Loucy (cell line): ENCODE data around the gene SLC9A4.

ENCODE experiments used
- H2AFZ ChIP-seq: fragments of 200-600 bp; sonication (generic); 2 replicates; pipeline ENCODE4 v1.6.0; 2016; ENCODE audit warnings: antibody characterized with exemption, mild to moderate bottlenecking, low read length, moderate library complexity
- H3F3A ChIP-seq: fragments of 200-600 bp; 2 replicates; pipeline ENCODE4 v1.6.0; 2016; ENCODE audit warnings: antibody characterized with exemption, low read depth, mild to moderate bottlenecking
- H3K27me3 ChIP-seq: fragments of 200-600 bp; sonication (generic); 2 replicates; pipeline ENCODE4 v1.6.1; 2014; ENCODE audit warnings: low read length, mild to moderate bottlenecking; ENCODE audit not compliant: insufficient read depth, poor library complexity, severe bottlenecking
- H3K36me3 ChIP-seq: fragments of 200-600 bp; sonication (generic); 2 replicates; pipeline ENCODE4 v1.6.1; 2016; ENCODE audit warnings: low read length; ENCODE audit not compliant: insufficient read depth
- H3K4me1 ChIP-seq: fragments of 200-600 bp; sonication (generic); 2 replicates; pipeline ENCODE4 v1.5.1; 2014; ENCODE audit warnings: low read length, mild to moderate bottlenecking; ENCODE audit not compliant: insufficient read depth, poor library complexity, severe bottlenecking
- H3K4me2 ChIP-seq: fragments of 200-600 bp; sonication (generic); 2 replicates; pipeline ENCODE4 v1.6.0; 2014; ENCODE audit warnings: antibody characterized with exemption, low read length, low read depth, mild to moderate bottlenecking; ENCODE audit not compliant: poor library complexity, severe bottlenecking
- H3K4me3 ChIP-seq: fragments of 200-600 bp; sonication (generic); 2 replicates; pipeline ENCODE4 v1.5.1; 2014; ENCODE audit warnings: low read length, mild to moderate bottlenecking, mixed read lengths; ENCODE audit not compliant: poor library complexity, severe bottlenecking
- H3K79me2 ChIP-seq: fragments of 200-600 bp; sonication (generic); 2 replicates; pipeline ENCODE4 v1.6.1; 2014; ENCODE audit warnings: low read length; ENCODE audit not compliant: insufficient read depth
- H3K9ac ChIP-seq: fragments of 200-600 bp; sonication (generic); 2 replicates; pipeline ENCODE4 v1.6.0; 2014; ENCODE audit warnings: mild to moderate bottlenecking, low read depth, low read length, moderate library complexity; ENCODE audit not compliant: poor library complexity, severe bottlenecking
- H3K9me2 ChIP-seq: fragments of 200-600 bp; sonication (generic); replicated peaks from 2 replicates; pipeline ENCODE4 v1.6.1; 2016; ENCODE audit warnings: low read depth, low read length, mixed read lengths
- H3K9me3 ChIP-seq: fragments of 200-600 bp; sonication (generic); 2 replicates; pipeline ENCODE4 v1.6.1; 2014; ENCODE audit warnings: mild to moderate bottlenecking, antibody characterized with exemption, low read length, low read depth; ENCODE audit not compliant: insufficient read depth
- H4K20me1 ChIP-seq: fragments of 200-600 bp; sonication (generic); 2 replicates; pipeline ENCODE4 v1.6.0; 2014; ENCODE audit warnings: antibody characterized with exemption, low read length, mild to moderate bottlenecking; ENCODE audit not compliant: insufficient read depth, poor library complexity, severe bottlenecking
- CTCF ChIP-seq: fragments of 200-600 bp; sonication (generic); conservative IDR thresholded peaks from 2 replicates; pipeline ENCODE4 v1.5.1; 2014; ENCODE audit warnings: mild to moderate bottlenecking, antibody characterized with exemption, low read length
- EZH2phosphoT487 ChIP-seq: fragments of 200-600 bp; IDR thresholded peaks from 2 replicates; pipeline ENCODE4 v1.6.1; 2018; ENCODE audit warnings: antibody characterized with exemption, mild to moderate bottlenecking, moderate library complexity, borderline replicate concordance

Gene SLC9A4

DNA sequence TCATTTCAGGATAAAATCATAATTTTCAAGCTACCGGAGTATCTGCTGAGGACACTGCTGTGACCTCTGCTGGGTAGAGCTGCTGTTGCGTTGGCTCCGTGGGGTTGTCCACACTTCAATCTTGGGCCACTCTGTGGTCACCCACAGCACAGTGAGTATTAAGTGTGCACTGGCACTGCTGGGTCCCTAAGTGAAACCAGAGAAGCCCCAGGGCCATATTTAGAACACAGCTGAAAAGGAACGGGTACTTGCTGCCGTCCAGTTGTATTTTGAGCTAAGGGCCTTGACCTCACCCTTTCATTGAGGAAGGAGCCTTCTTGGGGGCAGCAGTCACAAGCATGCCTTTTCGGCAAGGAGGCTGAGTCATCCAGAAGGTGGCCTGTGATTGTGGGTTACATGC lies 10.1 kb downstream of the SLC9A4 start:
- Histone ChIP-seq H3K4me1 (peaks cover 15% of the 10 kb centered on the region), H3K27me3 (no peaks in the 10 kb centered on the region), H3K9ac (no peak overlapping the region), H2AFZ (no peak overlapping the region), H3K36me3 (no peaks in the 10 kb centered on the region), H3K4me2 (no peak overlapping the region), H4K20me1 (no peaks in the 10 kb centered on the region), H3K9me2 (no peaks in the 10 kb centered on the region), H3K4me3 (no peak overlapping the region), H3F3A (no peaks in the 10 kb centered on the region), H3K9me3 (no peaks in the 10 kb centered on the region), H3K79me2 (no peaks in the 10 kb centered on the region)
- TF ChIP-seq CTCF (no peak), EZH2phosphoT487 (no peak)

DNA sequence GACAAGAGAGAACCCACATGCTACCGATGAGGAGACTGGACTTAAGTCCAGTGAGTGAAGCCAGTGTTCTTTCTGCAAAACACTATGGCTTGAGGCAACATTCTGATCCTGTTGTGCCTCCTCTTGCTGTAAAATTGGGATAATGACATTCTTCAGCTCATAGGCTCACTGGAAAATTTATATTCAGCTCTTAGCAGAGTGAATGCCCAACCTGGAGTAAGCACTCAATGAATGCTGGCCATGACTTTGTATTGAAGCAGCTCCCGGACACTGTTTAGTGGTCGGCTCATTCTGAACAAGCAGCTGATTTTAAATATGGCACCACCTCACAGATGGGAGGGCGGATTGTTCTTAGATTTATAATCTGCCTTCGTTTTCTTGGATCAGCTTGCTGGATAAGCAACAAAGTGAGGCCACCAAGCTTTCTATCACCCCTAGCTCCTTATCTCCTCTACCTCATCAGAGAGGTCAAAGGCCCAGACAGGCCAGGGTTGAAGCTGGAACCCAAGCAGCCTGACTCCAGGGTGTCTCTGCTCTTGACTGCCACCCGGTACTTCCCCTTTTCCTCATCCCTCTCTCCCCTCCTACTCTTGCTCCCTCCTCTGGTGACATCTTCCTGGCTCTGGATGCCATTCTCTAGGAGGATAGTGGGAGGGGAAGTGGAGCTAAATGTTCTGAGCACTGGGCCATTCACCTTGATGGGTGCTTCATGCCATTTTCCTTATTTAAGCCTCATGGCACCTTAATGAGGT lies 11.5 kb downstream of the SLC9A4 start:
- peaks cover 3% of the 10 kb centered on the region; the same call in 1 of the 2 replicates for H3F3A ChIP-seq
- no peaks in the 10 kb centered on the region for H3K36me3 ChIP-seq
- H3K4me3 ChIP-seq, result no peak overlapping the region
- no peaks in the 10 kb centered on the region for H3K9me2 ChIP-seq
- H3K4me2 ChIP-seq, result no peak overlapping the region
- no peaks in the 10 kb centered on the region for H3K79me2 ChIP-seq
- TF ChIP-seq EZH2phosphoT487 (no peak), CTCF (no peak)
- peaks cover 26% of the 10 kb centered on the region for H3K4me1 ChIP-seq
- H3K9ac ChIP-seq, result no peak overlapping the region
- no peak overlapping the region for H2AFZ ChIP-seq
- H3K9me3 ChIP-seq, result no peaks in the 10 kb centered on the region
- H3K27me3 ChIP-seq, result no peaks in the 10 kb centered on the region
- no peaks in the 10 kb centered on the region for H4K20me1 ChIP-seq

- Histone ChIP-seq H3K4me2 (no peak overlapping the region), H3K9me3 (no peaks in the 10 kb centered on the region), H3K36me3 (no peaks in the 10 kb centered on the region), H2AFZ (no peak overlapping the region), H3K27me3 (no peaks in the 10 kb centered on the region), H3K9me2 (no peaks in the 10 kb centered on the region), H3K9ac (no peak overlapping the region), H3K4me1 (peaks cover 32% of the 10 kb centered on the region), H3K4me3 (no peak overlapping the region), H3K79me2 (no peaks in the 10 kb centered on the region), H4K20me1 (no peaks in the 10 kb centered on the region), H3F3A (peaks cover 8% of the 10 kb centered on the region)
- no peak for TF ChIP-seq EZH2phosphoT487
- no peak for TF ChIP-seq CTCF
These were observed 12.2 kb downstream of the SLC9A4 start for GRCh38 chr2:102485147-102485785.
